Progenitor cell of endocrine pancreas (in vitro differentiated cells): Measurements from ENCODE around the gene TM4SF4. TPM values are rescaled to one million over a fixed set of nuclear protein-coding genes. Genes with fewer than 3 reads are reported as not detected.

ENCODE experiments used
- DNase-seq: peaks from one replicate; pipeline ENCODE4 v3.0.0; 2021; ENCODE audit warnings: low spot score; ENCODE audit not compliant: unreplicated experiment
- H3K27ac Mint-ChIP-seq: 2 replicates; pipeline ENCODE4 v1.8.0; 2021; ENCODE audit warnings: mild to moderate bottlenecking, moderate library complexity, mixed read lengths
- H3K27me3 Mint-ChIP-seq: 2 replicates; pipeline ENCODE4 v1.8.0; 2021; ENCODE audit warnings: mixed read lengths
- H3K36me3 Mint-ChIP-seq: 2 replicates; pipeline ENCODE4 v1.8.0; 2022; ENCODE audit warnings: mixed read lengths; ENCODE audit not compliant: insufficient read depth
- H3K4me1 Mint-ChIP-seq: 2 replicates; pipeline ENCODE4 v1.8.0; 2021; ENCODE audit warnings: low read depth, mixed read lengths
- H3K4me3 Mint-ChIP-seq: 2 replicates; pipeline ENCODE4 v1.8.0; 2021; ENCODE audit warnings: low read depth, mild to moderate bottlenecking, moderate library complexity, mixed read lengths
- H3K9me3 Mint-ChIP-seq: 2 replicates; pipeline ENCODE4 v1.8.0; 2021; ENCODE audit warnings: low read depth, mixed read lengths
- total RNA-seq: library from RNA; stranded (reverse); gene quantifications from 2 replicates; pipeline ENCODE4 v1.2.1, GENCODE V29; 2021
- TF ChIP-seq, protein P1 (sequence below): fragments of 200-600 bp; sonication (generic); IDR thresholded peaks from one replicate; pipeline ENCODE4 v1.5.0; 2021; ENCODE audit warnings: antibody characterized with exemption, mild to moderate bottlenecking; ENCODE audit not compliant: unreplicated experiment

Gene TM4SF4
- total RNA-seq, 1 donor from 2014 or later, result 314 TPM

- DNase-seq, result no peak
- Mint-ChIP-seq H3K36me3 (peaks cover 7% of the 10 kb centered on the region), H3K4me1 (peaks cover 8% of the 10 kb centered on the region), H3K27ac (no peak overlapping the region), H3K9me3 (peaks cover 17% of the 10 kb centered on the region), H3K27me3 (no peaks in the 10 kb centered on the region), H3K4me3 (no peak overlapping the region)
- TF ChIP-seq, protein P1, sequence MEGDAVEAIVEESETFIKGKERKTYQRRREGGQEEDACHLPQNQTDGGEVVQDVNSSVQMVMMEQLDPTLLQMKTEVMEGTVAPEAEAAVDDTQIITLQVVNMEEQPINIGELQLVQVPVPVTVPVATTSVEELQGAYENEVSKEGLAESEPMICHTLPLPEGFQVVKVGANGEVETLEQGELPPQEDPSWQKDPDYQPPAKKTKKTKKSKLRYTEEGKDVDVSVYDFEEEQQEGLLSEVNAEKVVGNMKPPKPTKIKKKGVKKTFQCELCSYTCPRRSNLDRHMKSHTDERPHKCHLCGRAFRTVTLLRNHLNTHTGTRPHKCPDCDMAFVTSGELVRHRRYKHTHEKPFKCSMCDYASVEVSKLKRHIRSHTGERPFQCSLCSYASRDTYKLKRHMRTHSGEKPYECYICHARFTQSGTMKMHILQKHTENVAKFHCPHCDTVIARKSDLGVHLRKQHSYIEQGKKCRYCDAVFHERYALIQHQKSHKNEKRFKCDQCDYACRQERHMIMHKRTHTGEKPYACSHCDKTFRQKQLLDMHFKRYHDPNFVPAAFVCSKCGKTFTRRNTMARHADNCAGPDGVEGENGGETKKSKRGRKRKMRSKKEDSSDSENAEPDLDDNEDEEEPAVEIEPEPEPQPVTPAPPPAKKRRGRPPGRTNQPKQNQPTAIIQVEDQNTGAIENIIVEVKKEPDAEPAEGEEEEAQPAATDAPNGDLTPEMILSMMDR, result no peak
Observed at GRCh38 chr3:149454746-149455145, 19.8 kb upstream of the TM4SF4 start.

DNA sequence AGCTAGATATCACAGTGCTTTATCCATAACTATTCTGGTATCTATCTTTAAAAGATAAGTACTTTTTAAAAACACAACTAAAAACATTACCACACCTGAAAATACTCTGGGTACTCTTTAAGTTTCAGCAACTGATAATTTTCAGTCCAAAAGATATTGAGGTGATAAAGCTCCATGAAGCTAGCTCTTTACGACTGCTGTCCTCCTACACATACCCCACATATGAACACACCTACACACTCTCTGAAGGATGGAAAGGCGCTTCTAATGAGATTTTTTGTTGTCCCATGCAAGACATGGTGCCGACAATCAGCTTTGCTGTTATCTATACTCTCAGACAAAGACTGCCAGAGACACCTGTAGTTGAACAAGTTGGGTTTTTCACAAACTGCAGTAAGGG is 19.1 kb upstream of the TM4SF4 start:
- no peaks in the 10 kb centered on the region for H3K27me3 Mint-ChIP-seq
- peaks cover 7% of the 10 kb centered on the region for H3K36me3 Mint-ChIP-seq
- no peak overlapping the region for H3K27ac Mint-ChIP-seq
- peaks cover 17% of the 10 kb centered on the region for H3K9me3 Mint-ChIP-seq
- peaks cover 7% of the 10 kb centered on the region for H3K4me1 Mint-ChIP-seq
- H3K4me3 Mint-ChIP-seq, result no peak overlapping the region
- DNase-seq, result no peak
- TF ChIP-seq, protein P1, result no peak

DNA sequence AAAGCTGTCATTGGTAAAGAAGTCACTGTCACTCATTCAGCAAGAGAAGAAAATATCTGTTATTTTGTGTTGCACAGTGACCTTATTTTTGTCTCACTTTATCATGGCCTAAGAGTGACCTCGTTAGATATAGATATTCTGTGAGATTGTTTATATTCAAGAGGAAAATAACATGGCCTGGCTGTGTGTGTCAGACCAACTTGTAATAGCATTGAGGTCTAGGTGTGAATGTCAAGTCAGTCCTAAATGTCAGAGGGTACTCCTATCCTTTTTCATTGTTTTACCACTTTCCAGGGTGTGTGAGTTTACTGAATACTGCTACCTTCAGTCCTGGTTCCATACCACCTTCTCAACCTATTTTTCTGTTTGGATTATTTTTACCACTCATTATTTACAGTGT is 18.5 kb upstream of the TM4SF4 start:
- Mint-ChIP-seq H3K27me3 (no peaks in the 10 kb centered on the region), H3K9me3 (peaks cover 13% of the 10 kb centered on the region), H3K36me3 (peaks cover 6% of the 10 kb centered on the region), H3K4me1 (peaks cover 8% of the 10 kb centered on the region), H3K4me3 (no peak overlapping the region), H3K27ac (no peak overlapping the region)
- no peak for DNase-seq
- TF ChIP-seq, protein P1, result no peak

GRCh38 chr3:149459491-149460059 is 14.9 kb upstream of the TM4SF4 start:
- Mint-ChIP-seq H3K4me3 (no peak overlapping the region), H3K4me1 (peaks cover 8% of the 10 kb centered on the region), H3K27ac (peak overlapping the region; percentile 10), H3K9me3 (peaks cover 14% of the 10 kb centered on the region), H3K27me3 (no peaks in the 10 kb centered on the region), H3K36me3 (peaks cover under 1% of the 10 kb centered on the region)
- TF ChIP-seq, protein P1, result no peak
- no peak for DNase-seq

DNA sequence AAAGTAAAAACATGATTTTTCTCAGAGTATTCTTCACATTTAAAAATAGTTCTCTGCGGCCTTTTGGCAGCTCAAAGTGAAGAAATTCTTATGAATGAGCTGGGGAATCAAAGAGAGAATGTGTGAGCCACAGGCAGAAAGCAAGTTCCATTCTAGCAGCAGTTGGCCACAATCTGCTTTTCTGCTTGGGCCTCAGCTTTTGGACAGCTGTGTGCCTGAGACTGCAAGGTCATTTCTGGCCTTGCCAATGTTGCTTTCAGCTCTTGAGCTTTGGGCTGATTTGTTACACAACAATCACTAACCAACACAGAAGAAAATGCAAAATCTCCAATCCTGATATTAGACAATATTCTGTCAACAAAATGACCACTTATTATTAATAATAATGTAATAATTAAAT is 14.4 kb upstream of the TM4SF4 start:
- peaks cover 8% of the 10 kb centered on the region for H3K4me1 Mint-ChIP-seq
- H3K9me3 Mint-ChIP-seq, result peaks cover 16% of the 10 kb centered on the region
- H3K36me3 Mint-ChIP-seq, result peaks cover 2% of the 10 kb centered on the region
- no peak overlapping the region for H3K27ac Mint-ChIP-seq
- TF ChIP-seq, protein P1, result no peak
- no peak overlapping the region for H3K4me3 Mint-ChIP-seq
- DNase-seq, result no peak
- no peaks in the 10 kb centered on the region for H3K27me3 Mint-ChIP-seq
